Astrocyte (in vitro differentiated cells and primary cell): ENCODE results near the gene ELK1. TPM values are rescaled to one million over a fixed set of nuclear protein-coding genes. Genes with fewer than 3 reads are reported as not detected.
A peak's percentile ranks its signal among the peaks of the same experiment; 100 is the strongest.

ENCODE experiments used
- DNase-seq: peaks from one replicate; pipeline ENCODE4 v3.0.0-alpha.2; 2010; ENCODE audit warnings: low read depth
- FAIRE-seq: peaks from 2 replicates; lab custom pipeline; 2011; peaks lifted over from hg19 to GRCh38; lab: Jason Lieb, UNC
- H2AFZ ChIP-seq: 2 replicates; pipeline ENCODE4 v1.6.0; 2012; ENCODE audit warnings: low read depth, low read length, inconsistent platforms
- H3K27ac ChIP-seq: 2 replicates; pipeline ENCODE4 v1.5.1; 2011; ENCODE audit warnings: low read depth, low read length, inconsistent platforms
- H3K27me3 ChIP-seq: 2 replicates; pipeline ENCODE4 v1.6.0; 2011; ENCODE audit warnings: low read length, inconsistent platforms; ENCODE audit not compliant: insufficient read depth
- H3K36me3 ChIP-seq: 2 replicates; pipeline ENCODE4 v1.5.1; 2011; ENCODE audit warnings: low read length, inconsistent platforms; ENCODE audit not compliant: insufficient read depth
- H3K4me1 ChIP-seq: 2 replicates; pipeline ENCODE4 v1.5.1; 2011; ENCODE audit warnings: low read length, inconsistent platforms; ENCODE audit not compliant: insufficient read depth
- H3K4me2 ChIP-seq: 2 replicates; pipeline ENCODE4 v1.6.0; 2012; ENCODE audit warnings: low read length, inconsistent platforms
- H3K4me3 ChIP-seq: 2 replicates; pipeline ENCODE4 v1.5.1; 2011; ENCODE audit warnings: low read depth, mild to moderate bottlenecking, low read length, inconsistent platforms; ENCODE audit not compliant: insufficient read depth
- H3K79me2 ChIP-seq: 2 replicates; pipeline ENCODE4 v1.6.0; 2012; ENCODE audit warnings: mild to moderate bottlenecking, low read length, inconsistent platforms; ENCODE audit not compliant: insufficient read depth
- H3K9ac ChIP-seq: 2 replicates; pipeline ENCODE4 v1.6.0; 2012; ENCODE audit warnings: mild to moderate bottlenecking, low read length, inconsistent platforms
- H3K9me3 ChIP-seq: 2 replicates; pipeline ENCODE4 v1.5.1; 2012; ENCODE audit warnings: low read depth, mild to moderate bottlenecking, low read length, inconsistent platforms; ENCODE audit not compliant: insufficient read depth
- H4K20me1 ChIP-seq: 2 replicates; pipeline ENCODE4 v1.6.0; 2012; ENCODE audit warnings: low read length, inconsistent platforms; ENCODE audit not compliant: insufficient read depth
- H3K27ac Mint-ChIP-seq: one replicate; pipeline ENCODE4 v1.8.0; 2021; ENCODE audit warnings: mild to moderate bottlenecking, mixed read lengths; ENCODE audit not compliant: unreplicated experiment
- H3K27me3 Mint-ChIP-seq: one replicate; pipeline ENCODE4 v1.8.0; 2021; ENCODE audit warnings: low read depth, mixed read lengths; ENCODE audit not compliant: unreplicated experiment
- H3K36me3 Mint-ChIP-seq: one replicate; pipeline ENCODE4 v1.8.0; 2021; ENCODE audit warnings: low read depth, mixed read lengths; ENCODE audit not compliant: unreplicated experiment
- H3K4me1 Mint-ChIP-seq: one replicate; pipeline ENCODE4 v1.8.0; 2021; ENCODE audit warnings: low read depth, mixed read lengths; ENCODE audit not compliant: unreplicated experiment
- H3K4me3 Mint-ChIP-seq: one replicate; pipeline ENCODE4 v1.8.0; 2021; ENCODE audit warnings: mild to moderate bottlenecking, moderate library complexity, mixed read lengths; ENCODE audit not compliant: unreplicated experiment
- H3K9me3 Mint-ChIP-seq: one replicate; pipeline ENCODE4 v1.8.0; 2021; ENCODE audit warnings: mild to moderate bottlenecking, mixed read lengths; ENCODE audit not compliant: unreplicated experiment
- CTCF ChIP-seq: IDR thresholded peaks from 2 replicates; pipeline ENCODE4 v1.5.1; 2011; ENCODE audit warnings: low read depth, mild to moderate bottlenecking, inconsistent platforms, low read length, moderate library complexity; ENCODE audit not compliant: insufficient read depth
- EZH2 ChIP-seq: IDR thresholded peaks from 2 replicates; pipeline ENCODE4 v1.6.1; 2012; ENCODE audit warnings: mild to moderate bottlenecking, low read length, inconsistent platforms; ENCODE audit not compliant: insufficient read depth
- total RNA-seq: library from RNA; stranded (reverse); gene quantifications from 2 replicates; pipeline ENCODE4 v1.2.1, GENCODE V29; 2021

Gene ELK1
- total RNA-seq, 1 donor from 2014 or later, result 34.1 TPM

GRCh38 chrX:47597222-47597621 lies 53.1 kb downstream of the ELK1 start:
- DNase-seq, result no peak
- H3K27me3 Mint-ChIP-seq, result no peaks in the 10 kb centered on the region
- Histone ChIP-seq H3K4me1 (peaks cover 3% of the 10 kb centered on the region), H3K27ac (no peak overlapping the region), H3K4me3 (no peak overlapping the region), H3K27me3 (no peaks in the 10 kb centered on the region), H4K20me1 (no peaks in the 10 kb centered on the region), H3K79me2 (no peaks in the 10 kb centered on the region), H3K36me3 (no peaks in the 10 kb centered on the region), H3K9ac (no peak overlapping the region), H3K9me3 (no peaks in the 10 kb centered on the region), H2AFZ (no peak overlapping the region), H3K4me2 (no peak overlapping the region)
- H3K36me3 Mint-ChIP-seq, result peaks cover 3% of the 10 kb centered on the region
- H3K9me3 Mint-ChIP-seq, result peaks cover 5% of the 10 kb centered on the region
- no peaks in the 10 kb centered on the region for H3K4me1 Mint-ChIP-seq
- H3K27ac Mint-ChIP-seq, result no peak overlapping the region
- peak; percentile 86 for FAIRE-seq
- H3K4me3 Mint-ChIP-seq, result no peak overlapping the region
- TF ChIP-seq CTCF (no peak), EZH2 (no peak)

GRCh38 chrX:47596256-47596655 lies 54.1 kb downstream of the ELK1 start:
- no peak for DNase-seq
- H3K27ac Mint-ChIP-seq, result no peak overlapping the region

More at GRCh38 chrX:47596256-47596655, 54.1 kb downstream of the ELK1 start:
- Mint-ChIP-seq H3K4me3 (no peak overlapping the region), H3K4me1 (no peaks in the 10 kb centered on the region), H3K9me3 (peaks cover 5% of the 10 kb centered on the region), H3K36me3 (peaks cover 3% of the 10 kb centered on the region), H3K27me3 (no peaks in the 10 kb centered on the region)
- H3K4me1 ChIP-seq, result peaks cover 3% of the 10 kb centered on the region
- H3K36me3 ChIP-seq, result no peaks in the 10 kb centered on the region
- H2AFZ ChIP-seq, result no peak overlapping the region
- TF ChIP-seq EZH2, result no peak
- no peak for TF ChIP-seq CTCF
- H3K4me3 ChIP-seq, result no peak overlapping the region
- no peaks in the 10 kb centered on the region for H4K20me1 ChIP-seq
- no peaks in the 10 kb centered on the region for H3K79me2 ChIP-seq
- FAIRE-seq, result peak; percentile 62
- no peaks in the 10 kb centered on the region for H3K27me3 ChIP-seq
- no peak overlapping the region for H3K4me2 ChIP-seq
- peak overlapping the region; percentile 43 for H3K9ac ChIP-seq
- H3K9me3 ChIP-seq, result no peaks in the 10 kb centered on the region
- peak overlapping the region; percentile 61 for H3K27ac ChIP-seq
